K562 (cell line): ENCODE results near the gene STAB2. TPM values are rescaled to one million over a fixed set of nuclear protein-coding genes. Genes with fewer than 3 reads are reported as not detected.
A peak's percentile ranks its signal among the peaks of the same experiment; 100 is the strongest.

Experiments used
- CTCF ChIP-seq, 3 experiments: IDR thresholded peaks in 2 of 3; conservative IDR thresholded peaks in 1 of 3; 2 replicates each; pipeline ENCODE4 v1.5.1; 2011 to 2012; ENCODE audit warnings: low read length in 3 of 3, mild to moderate bottlenecking in 3 of 3, control low read depth in 2 of 3, improper control_type of control experiment in 1 of 3, inconsistent platforms in 1 of 3, low read depth in 1 of 3, mixed read lengths in 1 of 3, moderate library complexity in 1 of 3; ENCODE audit not compliant: insufficient read depth in 2 of 3
- DPF2 ChIP-seq: fragments of 450-650 bp; IDR thresholded peaks from 2 replicates; pipeline ENCODE4 v1.6.1; 2016
- ETV1 ChIP-seq: fragments of 450-650 bp; conservative IDR thresholded peaks from 2 replicates; pipeline ENCODE4 v1.6.1; 2016; ENCODE audit warnings: missing genetic modification characterization, control low read depth, low read depth, missing compliant biosample characterization
- GABPB1 ChIP-seq: sonication (generic); formaldehyde crosslinking; IDR thresholded peaks from 2 replicates; pipeline ENCODE4 v1.8.0; 2022; ENCODE audit warnings: mild to moderate bottlenecking, missing genetic modification reagents
- HES1 ChIP-seq: fragments of 450-650 bp; IDR thresholded peaks from 2 replicates; pipeline ENCODE4 v1.6.1; 2016; ENCODE audit warnings: low read depth, mild to moderate bottlenecking, moderate library complexity
- MEF2A ChIP-seq: IDR thresholded peaks from 2 replicates; pipeline ENCODE4 v1.6.1; 2011; ENCODE audit warnings: low read depth, mild to moderate bottlenecking, low read length, moderate library complexity; ENCODE audit not compliant: control insufficient read depth
- MGA ChIP-seq: fragments of 450-650 bp; IDR thresholded peaks from 2 replicates; pipeline ENCODE4 v1.6.1; 2016; ENCODE audit warnings: mild to moderate bottlenecking, moderate library complexity
- POLR2AphosphoS5 ChIP-seq: IDR thresholded peaks from 2 replicates; pipeline ENCODE4 v1.6.1; 2011; ENCODE audit warnings: mild to moderate bottlenecking, low read depth, low read length, moderate library complexity; ENCODE audit not compliant: control insufficient read depth, insufficient read depth
- ZBTB11 ChIP-seq, 3 experiments: fragments of 200-800 bp in 1 of 3; fragments of 250-450 bp in 1 of 3; fragments of 450-650 bp in 1 of 3; sonication (Bioruptor Pico) in 1 of 3; sonication (Bioruptor generic) in 1 of 3; formaldehyde crosslinking in 1 of 3; IDR thresholded peaks; 2 replicates each; pipeline versions ENCODE4 v1.6.1 to v1.8.0; 2016 to 2022; ENCODE audit warnings: mild to moderate bottlenecking in 2 of 3, missing genetic modification characterization in 2 of 3, missing compliant biosample characterization in 1 of 3, moderate library complexity in 1 of 3
- polyA plus RNA-seq, 8 experiments: library from polyadenylated mRNA; depleted of rRNA in 4 of 8; stranded (reverse) in 5 of 8; unstranded in 3 of 8; fragments of >200 nt; fragmentation: Nextera tagmentation in 2 of 8; fragmentation: Illumina TruSeq in 1 of 8; extraction: Ambion mirVana in 2 of 8; extraction: Trizol in 1 of 8; gene quantifications; 2 replicates each; pipeline versions ENCODE4 v1.2.1 to v1.2.3, GENCODE V29; 2011 to 2014; ENCODE audit warnings: inconsistent platforms in 1 of 8, missing spikeins in 1 of 8
- total RNA-seq, 7 experiments: library from RNA; depleted of rRNA in 6 of 7; stranded (reverse); fragments of >200 nt in 6 of 7; fragmentation: Illumina TruSeq in 2 of 7; extraction: Trizol in 2 of 7; gene quantifications; 2 replicates each; pipeline versions ENCODE4 v1.2.1 to v1.2.3, GENCODE V29; 2011 to 2021; ENCODE audit warnings: low replicate concordance in 1 of 7

The STAB2 gene
- total and polyA plus RNA-seq, 9 of the 15 experiments (the other 6 are each of a cell fraction or from before 2014, with no cell fraction given) = 0.10 TPM; not detected in 8

- TF ChIP-seq ZBTB11 (CRISPR knock-in tag; IDR thresholded peaks at IDR 0.05) = no peak
- TF ChIP-seq POLR2AphosphoS5 = peak; percentile 13; the same call in 1 of the 2 replicates
- TF ChIP-seq MEF2A = no peak
- no peak for TF ChIP-seq GABPB1 (CRISPR knock-in tag)
- TF ChIP-seq MGA = no peak
- TF ChIP-seq ETV1 (tag) = no peak
- TF ChIP-seq HES1 = no peak
- TF ChIP-seq CTCF (IDR thresholded peaks at IDR 0.05 in 2 of 3, conservative IDR thresholded peaks at IDR 0.05 in 1 of 3; ENCODE audit: insufficient read depth in 2 of 3, low read depth in 1 of 3, low read length in 3 of 3) = peak; percentile 68 to 75 (median 75)
- no peak for TF ChIP-seq DPF2
Measured at GRCh38 chr12:103771466-103771865, 184.4 kb downstream of the STAB2 start (continued).
